GM13977 (cell line): ENCODE measurements around the gene SPG11.
A peak's percentile ranks its signal among the peaks of the same experiment; 100 is the strongest.

Experiments used
- DNase-seq: peaks from one replicate; pipeline ENCODE4 v3.0.0; 2012; ENCODE audit warnings: low spot score
- CTCF ChIP-seq: IDR thresholded peaks from 2 replicates; pipeline ENCODE4 v1.5.1; 2012; ENCODE audit warnings: mild to moderate bottlenecking, control low read depth; ENCODE audit not compliant: insufficient read depth; ENCODE audit errors: extremely low read depth, missing control alignments
- in situ Hi-C: fragments of 300-500 bp; cut with MboI; formaldehyde crosslinking; loops from one replicate; pipeline ENCODE4 v1.12.0; 2022; ENCODE audit warnings: low sequenced_read_pairs, low pct_unique_long_range_greater_than_20kb, mixed read lengths, inconsistent platforms; ENCODE audit not compliant: unreplicated experiment

The SPG11 gene, protein sequence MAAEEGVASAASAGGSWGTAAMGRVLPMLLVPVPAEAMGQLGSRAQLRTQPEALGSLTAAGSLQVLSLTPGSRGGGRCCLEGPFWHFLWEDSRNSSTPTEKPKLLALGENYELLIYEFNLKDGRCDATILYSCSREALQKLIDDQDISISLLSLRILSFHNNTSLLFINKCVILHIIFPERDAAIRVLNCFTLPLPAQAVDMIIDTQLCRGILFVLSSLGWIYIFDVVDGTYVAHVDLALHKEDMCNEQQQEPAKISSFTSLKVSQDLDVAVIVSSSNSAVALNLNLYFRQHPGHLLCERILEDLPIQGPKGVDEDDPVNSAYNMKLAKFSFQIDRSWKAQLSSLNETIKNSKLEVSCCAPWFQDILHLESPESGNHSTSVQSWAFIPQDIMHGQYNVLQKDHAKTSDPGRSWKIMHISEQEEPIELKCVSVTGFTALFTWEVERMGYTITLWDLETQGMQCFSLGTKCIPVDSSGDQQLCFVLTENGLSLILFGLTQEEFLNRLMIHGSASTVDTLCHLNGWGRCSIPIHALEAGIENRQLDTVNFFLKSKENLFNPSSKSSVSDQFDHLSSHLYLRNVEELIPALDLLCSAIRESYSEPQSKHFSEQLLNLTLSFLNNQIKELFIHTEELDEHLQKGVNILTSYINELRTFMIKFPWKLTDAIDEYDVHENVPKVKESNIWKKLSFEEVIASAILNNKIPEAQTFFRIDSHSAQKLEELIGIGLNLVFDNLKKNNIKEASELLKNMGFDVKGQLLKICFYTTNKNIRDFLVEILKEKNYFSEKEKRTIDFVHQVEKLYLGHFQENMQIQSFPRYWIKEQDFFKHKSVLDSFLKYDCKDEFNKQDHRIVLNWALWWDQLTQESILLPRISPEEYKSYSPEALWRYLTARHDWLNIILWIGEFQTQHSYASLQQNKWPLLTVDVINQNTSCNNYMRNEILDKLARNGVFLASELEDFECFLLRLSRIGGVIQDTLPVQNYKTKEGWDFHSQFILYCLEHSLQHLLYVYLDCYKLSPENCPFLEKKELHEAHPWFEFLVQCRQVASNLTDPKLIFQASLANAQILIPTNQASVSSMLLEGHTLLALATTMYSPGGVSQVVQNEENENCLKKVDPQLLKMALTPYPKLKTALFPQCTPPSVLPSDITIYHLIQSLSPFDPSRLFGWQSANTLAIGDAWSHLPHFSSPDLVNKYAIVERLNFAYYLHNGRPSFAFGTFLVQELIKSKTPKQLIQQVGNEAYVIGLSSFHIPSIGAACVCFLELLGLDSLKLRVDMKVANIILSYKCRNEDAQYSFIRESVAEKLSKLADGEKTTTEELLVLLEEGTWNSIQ (N-terminal part only)

DNA sequence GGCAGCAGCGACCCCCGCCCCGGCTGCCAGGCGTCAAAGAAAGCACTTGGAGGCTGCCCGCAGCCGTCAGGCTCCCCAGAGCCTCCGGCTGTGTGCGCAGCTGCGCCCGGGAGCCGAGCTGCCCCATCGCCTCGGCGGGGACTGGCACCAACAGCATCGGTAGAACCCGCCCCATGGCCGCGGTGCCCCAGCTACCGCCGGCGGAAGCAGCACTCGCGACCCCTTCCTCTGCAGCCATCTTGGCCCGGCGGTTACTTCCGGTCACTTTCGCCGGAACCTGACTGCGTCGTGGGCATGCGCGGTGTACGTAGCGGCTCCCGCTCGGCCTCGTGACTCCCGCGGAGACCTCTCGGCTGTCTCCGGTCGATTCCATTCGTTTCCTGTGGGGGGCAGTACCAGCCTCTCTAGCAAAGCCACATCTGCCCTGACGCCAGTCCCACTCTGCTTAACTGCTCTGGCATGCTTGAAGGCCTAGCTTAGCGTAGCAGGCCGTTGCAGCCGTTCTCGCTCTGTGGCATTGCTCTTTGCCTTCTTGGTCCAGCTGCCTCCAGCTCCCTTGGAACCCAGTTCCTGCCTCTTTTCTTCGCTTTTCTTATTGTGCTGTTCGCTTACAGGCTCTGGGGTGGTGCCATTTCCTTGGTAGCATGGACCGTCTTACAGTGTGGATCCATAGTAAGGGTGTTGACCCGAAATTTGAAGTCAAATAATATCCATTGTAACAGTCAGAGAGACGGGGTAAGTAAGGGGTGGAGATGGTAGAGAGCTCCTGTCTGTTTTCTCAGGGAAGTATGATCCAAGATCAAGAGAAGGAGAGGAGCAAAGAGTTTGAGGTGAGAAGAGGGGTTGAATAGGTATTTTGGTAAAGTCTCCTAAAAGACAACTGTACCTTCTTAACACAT is at the start of gene SPG11:
SPG11 (minus strand) TSS at position 253 of the 899 bp plus-strand sequence; CDS start at position 238, 15 bp downstream.
- peak; percentile 92 for TF ChIP-seq CTCF
- in situ Hi-C loops: no loop called here
- DNase-seq: peak; percentile 89

GRCh38 chr15:44712346-44713005 is 49.0 kb upstream of the SPG11 start:
- no peak for TF ChIP-seq CTCF
- peak; percentile 28 for DNase-seq
- in situ Hi-C loops: loop anchor here (5.0 kb wide), 1 partner anchor 45 kb away; no protein-coding TSS in a partner anchor

DNA sequence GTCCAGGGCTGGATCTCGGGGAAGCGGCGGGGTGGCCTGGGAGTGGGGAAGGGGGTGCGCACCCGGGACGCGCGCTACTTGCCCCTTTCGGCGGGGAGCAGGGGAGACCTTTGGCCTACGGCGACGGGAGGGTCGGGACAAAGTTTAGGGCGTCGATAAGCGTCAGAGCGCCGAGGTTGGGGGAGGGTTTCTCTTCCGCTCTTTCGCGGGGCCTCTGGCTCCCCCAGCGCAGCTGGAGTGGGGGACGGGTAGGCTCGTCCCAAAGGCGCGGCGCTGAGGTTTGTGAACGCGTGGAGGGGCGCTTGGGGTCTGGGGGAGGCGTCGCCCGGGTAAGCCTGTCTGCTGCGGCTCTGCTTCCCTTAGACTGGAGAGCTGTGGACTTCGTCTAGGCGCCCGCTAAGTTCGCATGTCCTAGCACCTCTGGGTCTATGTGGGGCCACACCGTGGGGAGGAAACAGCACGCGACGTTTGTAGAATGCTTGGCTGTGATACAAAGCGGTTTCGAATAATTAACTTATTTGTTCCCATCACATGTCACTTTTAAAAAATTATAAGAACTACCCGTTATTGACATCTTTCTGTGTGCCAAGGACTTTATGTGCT is 48.4 kb upstream of the SPG11 start:
- in situ Hi-C loops: loop anchor here (5.0 kb wide), 1 partner anchor 45 kb away; no protein-coding TSS in a partner anchor
- DNase-seq: peak; percentile 16

DNA sequence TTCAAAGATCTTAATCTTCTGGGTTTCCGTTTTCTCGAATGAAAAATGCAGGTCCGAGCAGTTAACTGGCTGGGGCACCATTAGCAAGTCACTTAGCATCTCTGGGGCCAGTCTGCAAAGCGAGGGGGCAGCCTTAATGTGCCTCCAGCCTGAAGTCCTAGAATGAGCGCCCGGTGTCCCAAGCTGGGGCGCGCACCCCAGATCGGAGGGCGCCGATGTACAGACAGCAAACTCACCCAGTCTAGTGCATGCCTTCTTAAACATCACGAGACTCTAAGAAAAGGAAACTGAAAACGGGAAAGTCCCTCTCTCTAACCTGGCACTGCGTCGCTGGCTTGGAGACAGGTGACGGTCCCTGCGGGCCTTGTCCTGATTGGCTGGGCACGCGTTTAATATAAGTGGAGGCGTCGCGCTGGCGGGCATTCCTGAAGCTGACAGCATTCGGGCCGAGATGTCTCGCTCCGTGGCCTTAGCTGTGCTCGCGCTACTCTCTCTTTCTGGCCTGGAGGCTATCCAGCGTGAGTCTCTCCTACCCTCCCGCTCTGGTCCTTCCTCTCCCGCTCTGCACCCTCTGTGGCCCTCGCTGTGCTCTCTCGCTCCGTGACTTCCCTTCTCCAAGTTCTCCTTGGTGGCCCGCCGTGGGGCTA is 47.8 kb upstream of the SPG11 start, which contains the start of the genes B2M and PATL2:
B2M (plus strand) TSS at position 422 of the 647 bp plus-strand sequence; CDS start at position 452, 30 bp downstream.
PATL2 (minus strand) TSS at position 228 of the 647 bp plus-strand sequence. CDS start 34,833 bp downstream, outside the sequence.
- DNase-seq: peak; percentile 90
- TF ChIP-seq CTCF: no peak
- in situ Hi-C loops: loop anchor here (5.0 kb wide), 1 partner anchor 44 kb away; no protein-coding TSS in a partner anchor

More for the DNA sequence above, 48.4 kb upstream of the SPG11 start:
- TF ChIP-seq CTCF: no peak
